Measurements from ENCODE around the gene AP1G2. TPM values are rescaled to one million over a fixed set of nuclear protein-coding genes. Genes with fewer than 3 reads are reported as not detected.
A peak's percentile ranks its signal among the peaks of the same experiment; 100 is the strongest.
"Not testable (repeated sequence)": the region's sequence is repeated elsewhere in the genome, so short reads cannot be mapped to it uniquely, and the experiment has no call there.

The AP1G2 gene
- total RNA-seq, 1 experiment from 2014 or later: 45.2 TPM

GRCh38 chr14:23542261-23542660 lies 25.3 kb downstream of the AP1G2 start:
- DNase-seq (ENCODE audit: extremely low read depth, low read depth): no peak

- DNase-seq (ENCODE audit: extremely low read depth, low read depth): no peak
Observed at GRCh38 chr14:23540141-23540469, 27.5 kb downstream of the AP1G2 start.

GRCh38 chr14:23539248-23540140 lies 28.1 kb downstream of the AP1G2 start:
- DNase-seq (ENCODE audit: extremely low read depth, low read depth): peak; percentile 56

GRCh38 chr14:23538785-23539184 lies 28.8 kb downstream of the AP1G2 start:
- DNase-seq (ENCODE audit: extremely low read depth, low read depth): no peak

GRCh38 chr14:23538050-23538718 lies 29.4 kb downstream of the AP1G2 start:
- no peak for DNase-seq (ENCODE audit: extremely low read depth, low read depth)

GRCh38 chr14:23537351-23538049 lies 30.1 kb downstream of the AP1G2 start:
- DNase-seq (ENCODE audit: extremely low read depth, low read depth): no peak

DNA sequence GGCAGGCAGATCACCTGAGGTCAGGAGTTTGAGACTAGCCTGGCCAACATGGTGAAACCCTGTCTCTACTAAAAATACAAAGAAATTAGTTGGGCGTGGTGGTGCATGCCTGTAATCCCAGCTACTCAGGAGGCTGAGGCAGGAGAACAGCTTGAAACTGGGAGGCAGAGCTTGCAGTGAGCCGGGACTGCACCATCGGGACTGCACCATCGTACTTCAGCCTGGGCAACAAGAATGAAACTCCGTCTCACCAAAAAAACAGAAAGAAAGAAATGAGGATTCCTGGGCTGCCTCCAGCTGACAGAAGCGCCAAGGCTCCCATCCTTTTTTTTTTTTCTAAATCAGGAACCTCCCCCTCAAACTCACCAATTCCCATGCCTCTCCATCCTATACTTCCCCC lies 30.7 kb downstream of the AP1G2 start:
- not testable (repeated sequence) for DNase-seq (ENCODE audit: extremely low read depth, low read depth)

GRCh38 chr14:23536494-23536893 lies 31.1 kb downstream of the AP1G2 start:
- DNase-seq (ENCODE audit: extremely low read depth, low read depth): no peak

GRCh38 chr14:23535943-23536342 lies 31.6 kb downstream of the AP1G2 start:
- no peak for DNase-seq (ENCODE audit: extremely low read depth, low read depth)

- DNase-seq (ENCODE audit: extremely low read depth, low read depth): no peak
Observed at GRCh38 chr14:23533652-23534435, 33.7 kb downstream of the AP1G2 start.

DNA sequence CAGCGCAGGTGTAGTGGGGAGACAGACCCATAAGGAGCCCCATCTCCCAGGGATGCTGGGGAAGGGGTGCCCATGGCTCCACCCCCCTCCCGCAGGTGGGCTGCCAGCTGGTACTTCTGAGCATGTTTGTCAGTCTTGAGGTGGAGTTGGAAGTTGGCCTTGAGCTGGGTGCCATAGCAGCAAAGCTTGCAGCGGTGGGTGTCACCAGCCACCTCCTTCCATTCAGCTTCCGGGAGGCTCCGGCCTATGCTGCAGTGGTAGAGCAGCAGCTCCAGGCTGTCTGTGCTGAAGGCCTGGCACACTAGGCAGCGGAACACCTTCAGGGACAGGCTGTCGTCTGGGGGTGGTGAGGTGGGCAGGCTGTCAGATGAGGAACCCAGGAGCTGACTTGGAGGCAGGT lies 34.9 kb downstream of the AP1G2 start:
- DNase-seq (ENCODE audit: extremely low read depth, low read depth): no peak

DNA sequence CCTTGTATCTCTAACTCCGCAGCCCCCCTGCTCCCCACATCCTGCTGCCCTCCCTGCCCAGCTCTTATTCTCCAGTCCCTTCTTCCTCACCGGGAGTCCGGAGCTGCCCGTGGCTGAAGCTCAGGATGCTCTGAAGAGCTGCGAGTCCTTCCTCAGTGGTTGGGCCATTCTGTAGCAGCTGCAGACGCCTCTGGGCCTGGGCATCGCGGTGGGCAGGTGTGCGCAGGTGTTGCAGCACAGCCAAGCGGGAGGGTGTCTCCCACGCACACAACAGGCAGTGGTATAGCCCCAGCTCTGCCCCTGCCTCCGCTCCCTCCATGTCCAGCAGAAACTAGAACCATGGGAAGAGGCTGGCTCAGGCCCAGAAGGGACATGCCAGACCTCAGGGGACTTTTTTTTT lies 36.2 kb downstream of the AP1G2 start:
- DNase-seq (ENCODE audit: extremely low read depth, low read depth): no peak

DNA sequence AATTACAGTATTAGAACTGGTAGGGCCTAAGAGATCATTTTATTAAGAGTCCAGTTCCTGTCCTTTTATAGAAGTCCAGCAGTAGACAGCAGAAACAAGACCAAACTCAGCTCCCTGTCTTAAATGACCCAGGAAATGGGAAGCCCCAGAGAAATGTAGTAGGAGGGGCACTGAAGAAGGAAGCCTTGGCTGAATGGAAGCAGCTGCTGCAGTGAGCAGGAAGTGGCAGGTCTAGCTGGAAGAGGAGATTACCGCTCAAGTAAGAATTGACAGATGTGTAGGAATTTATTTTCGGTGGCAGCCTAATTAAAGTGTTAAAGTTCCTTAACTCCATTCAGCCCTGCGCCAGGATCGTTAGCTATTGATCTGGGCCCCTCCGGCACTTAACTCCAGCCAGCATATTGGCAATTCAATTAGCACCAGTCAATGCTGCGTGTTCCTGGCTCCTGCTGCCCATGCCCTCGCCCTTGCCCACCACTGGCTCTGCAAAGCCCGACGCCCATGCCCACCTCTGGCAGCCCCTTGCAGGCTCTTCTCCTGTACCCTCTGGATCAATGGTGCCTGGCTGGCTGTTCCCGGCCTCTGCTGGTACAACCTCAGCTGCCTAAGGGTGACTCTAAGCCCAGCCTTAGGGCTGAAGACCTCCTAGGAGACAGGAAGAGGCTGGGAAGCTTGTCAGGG lies 37.1 kb downstream of the AP1G2 start:
- DNase-seq (ENCODE audit: extremely low read depth, low read depth): no peak

DNA sequence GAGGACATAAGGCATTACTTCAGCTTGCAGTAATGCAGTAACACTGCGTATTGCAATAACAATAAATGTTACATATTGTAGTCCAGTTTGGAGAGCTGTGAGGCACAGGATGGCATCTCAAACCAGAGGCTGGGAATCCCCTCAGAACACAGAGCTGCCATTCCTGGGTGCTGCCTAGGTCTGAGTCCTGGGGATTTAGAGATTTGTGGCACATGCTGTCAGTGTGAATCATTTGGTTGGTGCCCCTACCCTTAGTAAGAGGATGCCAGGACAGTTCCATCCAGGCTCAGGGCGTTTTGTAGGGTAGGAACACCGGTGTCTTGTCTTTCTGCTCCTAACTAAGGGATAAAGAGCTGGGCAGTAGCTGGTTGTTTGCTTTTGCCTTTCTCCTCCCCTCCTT lies 38.6 kb downstream of the AP1G2 start:
- DNase-seq (ENCODE audit: extremely low read depth, low read depth): no peak

GRCh38 chr14:23528555-23528954 lies 39.0 kb downstream of the AP1G2 start:
- DNase-seq (ENCODE audit: extremely low read depth, low read depth): no peak

DNA sequence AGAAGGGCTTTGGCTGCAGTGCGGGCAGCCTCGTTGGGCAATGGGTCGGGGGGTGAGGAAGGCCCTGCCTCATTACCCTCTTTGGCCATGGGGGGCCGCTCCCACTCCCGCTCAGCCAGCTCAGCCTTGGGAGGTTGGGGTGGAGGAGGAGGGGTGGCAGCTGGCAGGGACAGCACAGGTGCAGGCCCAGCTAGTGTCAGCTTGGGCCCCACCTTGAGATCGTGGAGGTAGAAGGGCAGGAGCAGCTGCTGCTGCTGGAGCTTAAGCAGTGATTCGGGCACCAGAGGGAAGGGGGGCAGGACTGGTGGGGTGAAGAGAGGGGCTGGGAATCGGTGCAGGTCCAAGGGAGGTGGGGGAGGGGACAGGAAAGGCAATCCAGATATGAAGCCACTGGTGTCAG lies 42.0 kb downstream of the AP1G2 start:
- no peak for DNase-seq (ENCODE audit: extremely low read depth, low read depth)

GRCh38 chr14:23524954-23525353 lies 42.6 kb downstream of the AP1G2 start:
- DNase-seq (ENCODE audit: extremely low read depth, low read depth): no peak

- no peak for DNase-seq (ENCODE audit: extremely low read depth, low read depth)
Observed at GRCh38 chr14:23523229-23524016, 44.2 kb downstream of the AP1G2 start.

DNA sequence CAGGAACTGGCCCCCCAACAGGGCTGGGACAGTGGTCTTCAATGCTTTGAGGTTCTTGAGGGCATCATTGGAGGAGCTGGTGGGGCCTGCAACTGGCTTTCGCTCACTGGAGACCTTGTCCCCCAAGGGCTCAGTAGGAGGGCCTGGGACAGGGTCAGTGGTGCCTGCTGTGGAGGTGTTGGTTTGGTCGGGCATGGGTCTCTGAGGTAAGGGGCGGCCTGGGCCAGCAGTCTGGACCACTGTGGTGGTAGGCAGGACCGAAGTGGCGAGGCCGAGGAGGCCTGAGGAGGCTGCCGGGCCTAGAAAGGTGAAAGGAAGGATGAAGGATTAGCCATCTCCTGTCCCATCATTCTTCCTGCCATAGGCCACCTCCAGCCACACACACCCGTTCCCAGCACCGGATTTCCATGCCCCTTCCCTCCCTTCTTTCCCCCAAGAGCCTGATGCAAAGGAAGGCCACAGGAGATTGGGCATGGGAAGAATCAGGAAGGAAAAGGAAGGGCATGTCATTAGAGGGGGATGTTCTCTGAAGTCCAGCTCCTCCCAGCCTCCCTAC lies 44.9 kb downstream of the AP1G2 start:
- DNase-seq (ENCODE audit: extremely low read depth, low read depth): no peak
